Suprapubic skin (tissue), 4 donors: ENCODE measurements around the gene CTNNBL1. TPM values are rescaled to one million over a fixed set of nuclear protein-coding genes. Genes with fewer than 3 reads are reported as not detected.

ENCODE experiments used
- DNase-seq, 2 donors: peaks; one replicate each; pipeline ENCODE4 v3.0.0-alpha.2; 2019; ENCODE audit warnings: low spot score in 2 of 2
- H3K27ac ChIP-seq: fragments of 200-600 bp; sonication (generic); one replicate; pipeline ENCODE4 v1.5.1; 2019
- H3K27me3 ChIP-seq: fragments of 200-600 bp; sonication (generic); one replicate; pipeline ENCODE4 v1.5.1; 2019
- H3K36me3 ChIP-seq: fragments of 200-600 bp; sonication (generic); one replicate; pipeline ENCODE4 v1.5.1; 2019
- H3K4me1 ChIP-seq: fragments of 200-600 bp; sonication (generic); one replicate; pipeline ENCODE4 v1.5.1; 2019
- H3K4me3 ChIP-seq: fragments of 200-600 bp; sonication (generic); one replicate; pipeline ENCODE4 v1.5.1; 2019; ENCODE audit warnings: mild to moderate bottlenecking
- H3K9me3 ChIP-seq: fragments of 200-600 bp; sonication (generic); one replicate; pipeline ENCODE4 v1.5.1; 2019
- EP300 ChIP-seq: sonication (generic); formaldehyde crosslinking; IDR thresholded peaks from one replicate; pipeline ENCODE4 v1.6.1; 2017; ENCODE audit warnings: antibody characterized with exemption
- POLR2A ChIP-seq, 2 donors: fragments of 450-650 bp; IDR thresholded peaks; one replicate each; pipeline ENCODE4 v1.6.1; 2017; ENCODE audit warnings: antibody characterized with exemption in 2 of 2, mild to moderate bottlenecking in 2 of 2, moderate library complexity in 2 of 2
- POLR2AphosphoS5 ChIP-seq, 3 donors: sonication (generic); formaldehyde crosslinking; IDR thresholded peaks; one replicate each; pipeline ENCODE4 v1.6.1; 2017; ENCODE audit warnings: antibody characterized with exemption in 3 of 3
- whole genome bisulfite sequencing: methylation state at CpG from one replicate; pipeline ENCODE4 v1.1.5; 2018; 5-methylcytosine and 5-hydroxymethylcytosine counted together
- total RNA-seq, 4 donors: library from RNA; depleted of rRNA; stranded (reverse); fragments of >200 nt; gene quantifications; one replicate each; pipeline ENCODE4 v1.1.0, GENCODE V29; 2016
- TF ChIP-seq, protein P1 (sequence below), 2 donors: fragments of 200-600 bp in 1 of 2; fragments of 450-650 bp in 1 of 2; sonication (generic) in 1 of 2; IDR thresholded peaks; one replicate each; pipeline ENCODE4 v1.5.1; 2016 to 2019; ENCODE audit warnings: antibody characterized with exemption in 2 of 2, mild to moderate bottlenecking in 1 of 2, moderate library complexity in 1 of 2

CTNNBL1 gene
- total RNA-seq, 4 donors from 2014 or later: 17.2 to 27.4 (median 26.1) TPM

DNA sequence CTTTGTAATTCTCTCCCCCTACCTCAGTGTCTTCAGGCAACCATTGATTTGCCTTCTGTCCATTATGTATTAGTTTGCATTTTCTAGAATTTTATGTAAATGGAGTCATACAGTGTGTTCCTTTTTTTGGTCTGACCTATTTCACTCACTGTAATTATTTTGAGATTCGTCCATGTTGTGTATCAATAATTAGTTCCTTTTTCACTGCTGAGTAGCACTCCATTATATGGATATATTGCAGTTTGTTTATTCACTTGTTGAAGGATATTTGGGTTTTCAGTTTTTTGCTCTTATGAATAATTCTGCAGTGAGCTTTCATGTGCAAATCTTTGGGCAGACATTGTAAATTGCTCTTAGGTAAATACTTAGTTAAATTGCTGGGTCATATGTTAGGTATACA is 97.1 kb downstream of the CTNNBL1 start:
- H3K36me3 ChIP-seq: peaks cover 47% of the 10 kb centered on the region
- no peaks in the 10 kb centered on the region for H3K4me1 ChIP-seq
- no peak overlapping the region for H3K4me3 ChIP-seq
- H3K9me3 ChIP-seq: peaks cover 2% of the 10 kb centered on the region
- no peak for TF ChIP-seq POLR2AphosphoS5 (IDR thresholded peaks at IDR 0.05)
- TF ChIP-seq EP300: no peak
- TF ChIP-seq, protein P1, sequence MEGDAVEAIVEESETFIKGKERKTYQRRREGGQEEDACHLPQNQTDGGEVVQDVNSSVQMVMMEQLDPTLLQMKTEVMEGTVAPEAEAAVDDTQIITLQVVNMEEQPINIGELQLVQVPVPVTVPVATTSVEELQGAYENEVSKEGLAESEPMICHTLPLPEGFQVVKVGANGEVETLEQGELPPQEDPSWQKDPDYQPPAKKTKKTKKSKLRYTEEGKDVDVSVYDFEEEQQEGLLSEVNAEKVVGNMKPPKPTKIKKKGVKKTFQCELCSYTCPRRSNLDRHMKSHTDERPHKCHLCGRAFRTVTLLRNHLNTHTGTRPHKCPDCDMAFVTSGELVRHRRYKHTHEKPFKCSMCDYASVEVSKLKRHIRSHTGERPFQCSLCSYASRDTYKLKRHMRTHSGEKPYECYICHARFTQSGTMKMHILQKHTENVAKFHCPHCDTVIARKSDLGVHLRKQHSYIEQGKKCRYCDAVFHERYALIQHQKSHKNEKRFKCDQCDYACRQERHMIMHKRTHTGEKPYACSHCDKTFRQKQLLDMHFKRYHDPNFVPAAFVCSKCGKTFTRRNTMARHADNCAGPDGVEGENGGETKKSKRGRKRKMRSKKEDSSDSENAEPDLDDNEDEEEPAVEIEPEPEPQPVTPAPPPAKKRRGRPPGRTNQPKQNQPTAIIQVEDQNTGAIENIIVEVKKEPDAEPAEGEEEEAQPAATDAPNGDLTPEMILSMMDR (IDR thresholded peaks at IDR 0.05): no peak
- TF ChIP-seq POLR2A (IDR thresholded peaks at IDR 0.05): no peak
- H3K27me3 ChIP-seq: no peaks in the 10 kb centered on the region
- H3K27ac ChIP-seq: no peak overlapping the region
- WGBS: 94% methylated on average over 1 of the region's 1 CpG
- DNase-seq: no peak

DNA sequence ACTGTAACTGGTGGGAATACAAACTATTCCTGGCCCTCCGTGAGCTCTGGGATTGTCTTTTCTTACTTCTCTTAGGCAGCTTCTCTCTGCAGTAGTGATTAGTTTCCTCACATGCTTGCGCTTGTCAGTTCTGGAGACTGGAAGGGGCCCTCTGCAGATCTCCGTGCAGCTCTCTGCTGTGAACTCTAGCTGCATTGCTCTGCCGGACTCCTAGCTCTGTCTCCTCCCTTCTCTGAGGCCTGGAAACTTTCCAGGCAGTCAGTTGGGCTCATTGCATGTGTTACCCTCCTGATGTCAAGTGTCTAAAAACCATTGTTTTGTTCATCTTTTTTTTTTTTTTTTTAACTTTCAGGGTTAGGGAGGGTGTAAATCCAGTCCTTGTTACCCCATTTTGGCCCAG is 102.3 kb downstream of the CTNNBL1 start:
- no peak overlapping the region for H3K27ac ChIP-seq

DNA sequence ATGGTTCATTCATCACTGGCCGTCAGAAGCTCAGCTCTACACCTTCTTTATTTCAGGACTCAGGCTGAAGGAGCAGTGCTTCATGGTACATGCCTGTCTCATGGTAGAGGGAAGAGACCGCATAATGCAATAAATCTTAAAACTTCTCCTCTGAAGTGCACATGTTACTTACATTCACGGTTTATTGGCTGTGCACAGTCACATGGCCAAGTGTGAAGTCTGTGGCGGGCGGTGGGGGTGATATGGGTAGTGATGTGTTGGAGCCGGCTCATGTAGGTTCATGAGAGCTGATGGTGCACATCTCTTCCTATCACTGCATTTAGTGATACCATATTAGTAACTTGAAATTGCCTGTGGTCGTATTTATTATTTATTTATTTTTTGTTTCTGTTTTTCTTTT is 102.9 kb downstream of the CTNNBL1 start:
- DNase-seq: no peak
- no peak overlapping the region for H3K27ac ChIP-seq
- no peaks in the 10 kb centered on the region for H3K4me1 ChIP-seq
- peaks cover 30% of the 10 kb centered on the region for H3K36me3 ChIP-seq
- WGBS: 84% methylated on average over 7 of the region's 7 CpGs
- H3K9me3 ChIP-seq: peaks cover 2% of the 10 kb centered on the region
- no peaks in the 10 kb centered on the region for H3K27me3 ChIP-seq
- TF ChIP-seq POLR2A (IDR thresholded peaks at IDR 0.05) (no peak), EP300 (no peak), POLR2AphosphoS5 (IDR thresholded peaks at IDR 0.05) (no peak)
- TF ChIP-seq, protein P1 (IDR thresholded peaks at IDR 0.05): no peak
- H3K4me3 ChIP-seq: no peak overlapping the region

More for the DNA sequence above, 102.3 kb downstream of the CTNNBL1 start:
- no peak for TF ChIP-seq EP300
- TF ChIP-seq, protein P1 (IDR thresholded peaks at IDR 0.05): no peak
- no peak for TF ChIP-seq POLR2AphosphoS5 (IDR thresholded peaks at IDR 0.05)
- no peak for TF ChIP-seq POLR2A (IDR thresholded peaks at IDR 0.05)
- WGBS: 91% methylated on average over 4 of the region's 4 CpGs
- Histone ChIP-seq H3K4me3 (no peak overlapping the region), H3K9me3 (peaks cover 2% of the 10 kb centered on the region), H3K4me1 (no peaks in the 10 kb centered on the region), H3K36me3 (peaks cover 36% of the 10 kb centered on the region), H3K27me3 (no peaks in the 10 kb centered on the region)
- DNase-seq: no peak

DNA sequence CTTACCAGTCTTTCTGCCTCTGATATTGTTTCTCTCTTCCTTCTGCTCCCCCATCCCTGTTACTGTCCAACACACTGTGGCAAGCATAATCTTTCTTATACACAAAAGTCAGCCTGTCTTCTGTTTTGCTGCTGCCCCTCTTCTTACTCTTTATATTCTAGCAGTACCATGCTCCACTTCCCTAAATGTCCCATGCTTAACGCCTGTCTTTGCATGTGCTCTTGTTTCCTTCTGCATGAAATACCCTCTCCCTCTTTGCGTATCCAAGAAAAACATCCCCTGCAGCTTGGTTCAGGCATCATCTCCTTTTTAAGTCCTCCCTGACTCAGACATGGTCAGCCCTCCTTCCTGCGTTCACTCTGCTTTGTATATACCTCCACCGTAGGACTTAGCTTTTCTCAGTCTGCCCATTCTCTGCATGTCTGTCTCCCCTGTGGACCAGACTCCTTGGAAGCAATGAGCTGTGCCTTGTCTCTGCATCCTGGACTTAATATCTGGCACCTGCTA is 103.9 kb downstream of the CTNNBL1 start:
- H3K36me3 ChIP-seq: peaks cover 29% of the 10 kb centered on the region
- WGBS: 93% methylated on average over 4 of the region's 4 CpGs
- no peak for DNase-seq
- TF ChIP-seq, protein P1 (IDR thresholded peaks at IDR 0.05): no peak
- TF ChIP-seq POLR2AphosphoS5 (IDR thresholded peaks at IDR 0.05): no peak
- no peak for TF ChIP-seq POLR2A (IDR thresholded peaks at IDR 0.05)
- TF ChIP-seq EP300: no peak
- no peaks in the 10 kb centered on the region for H3K27me3 ChIP-seq
- H3K27ac ChIP-seq: no peak overlapping the region
- H3K4me1 ChIP-seq: no peaks in the 10 kb centered on the region
- H3K9me3 ChIP-seq: no peaks in the 10 kb centered on the region
- no peak overlapping the region for H3K4me3 ChIP-seq

DNA sequence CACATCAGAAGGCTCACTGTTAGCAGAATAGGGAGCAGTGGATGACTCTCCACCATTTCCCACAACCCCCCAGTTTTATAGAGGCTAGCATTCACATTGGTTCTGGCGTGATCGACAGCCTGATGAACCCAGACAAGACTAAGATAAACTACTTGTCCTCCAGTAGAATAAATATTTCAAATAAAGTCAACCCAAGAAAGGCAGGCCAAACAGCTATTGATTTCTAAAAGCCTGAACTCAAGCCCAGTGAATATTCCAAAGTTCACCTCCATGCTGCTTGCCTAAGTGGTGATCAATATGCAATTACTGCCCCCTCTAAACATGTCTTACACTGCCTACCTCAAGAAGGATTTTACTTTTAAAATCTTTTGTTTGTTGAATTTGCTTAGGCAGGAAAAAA is 104.5 kb downstream of the CTNNBL1 start:
- peaks cover 33% of the 10 kb centered on the region for H3K36me3 ChIP-seq
- no peak overlapping the region for H3K27ac ChIP-seq
- no peaks in the 10 kb centered on the region for H3K27me3 ChIP-seq
- H3K4me1 ChIP-seq: no peaks in the 10 kb centered on the region
- WGBS: 80% methylated on average over 2 of the region's 2 CpGs
- TF ChIP-seq POLR2A (IDR thresholded peaks at IDR 0.05) (no peak), EP300 (no peak), POLR2AphosphoS5 (IDR thresholded peaks at IDR 0.05) (no peak)
- TF ChIP-seq, protein P1 (IDR thresholded peaks at IDR 0.05): no peak
- no peak overlapping the region for H3K4me3 ChIP-seq
- no peak for DNase-seq
- H3K9me3 ChIP-seq: no peaks in the 10 kb centered on the region
